Loucy (cell line): ENCODE data around the gene AIF1L.
"Not testable (repeated sequence)": the region's sequence is repeated elsewhere in the genome, so short reads cannot be mapped to it uniquely, and the experiment has no call there.

Experiments
- H2AFZ ChIP-seq: fragments of 200-600 bp; sonication (generic); 2 replicates; pipeline ENCODE4 v1.6.0; 2016; ENCODE audit warnings: antibody characterized with exemption, mild to moderate bottlenecking, low read length, moderate library complexity
- H3F3A ChIP-seq: fragments of 200-600 bp; 2 replicates; pipeline ENCODE4 v1.6.0; 2016; ENCODE audit warnings: antibody characterized with exemption, low read depth, mild to moderate bottlenecking
- H3K27me3 ChIP-seq: fragments of 200-600 bp; sonication (generic); 2 replicates; pipeline ENCODE4 v1.6.1; 2014; ENCODE audit warnings: low read length, mild to moderate bottlenecking; ENCODE audit not compliant: insufficient read depth, poor library complexity, severe bottlenecking
- H3K36me3 ChIP-seq: fragments of 200-600 bp; sonication (generic); 2 replicates; pipeline ENCODE4 v1.6.1; 2016; ENCODE audit warnings: low read length; ENCODE audit not compliant: insufficient read depth
- H3K4me1 ChIP-seq: fragments of 200-600 bp; sonication (generic); 2 replicates; pipeline ENCODE4 v1.5.1; 2014; ENCODE audit warnings: low read length, mild to moderate bottlenecking; ENCODE audit not compliant: insufficient read depth, poor library complexity, severe bottlenecking
- H3K4me2 ChIP-seq: fragments of 200-600 bp; sonication (generic); 2 replicates; pipeline ENCODE4 v1.6.0; 2014; ENCODE audit warnings: antibody characterized with exemption, low read length, low read depth, mild to moderate bottlenecking; ENCODE audit not compliant: poor library complexity, severe bottlenecking
- H3K4me3 ChIP-seq: fragments of 200-600 bp; sonication (generic); 2 replicates; pipeline ENCODE4 v1.5.1; 2014; ENCODE audit warnings: low read length, mild to moderate bottlenecking, mixed read lengths; ENCODE audit not compliant: poor library complexity, severe bottlenecking
- H3K79me2 ChIP-seq: fragments of 200-600 bp; sonication (generic); 2 replicates; pipeline ENCODE4 v1.6.1; 2014; ENCODE audit warnings: low read length; ENCODE audit not compliant: insufficient read depth
- H3K9ac ChIP-seq: fragments of 200-600 bp; sonication (generic); 2 replicates; pipeline ENCODE4 v1.6.0; 2014; ENCODE audit warnings: mild to moderate bottlenecking, low read depth, low read length, moderate library complexity; ENCODE audit not compliant: poor library complexity, severe bottlenecking
- H3K9me2 ChIP-seq: fragments of 200-600 bp; sonication (generic); replicated peaks from 2 replicates; pipeline ENCODE4 v1.6.1; 2016; ENCODE audit warnings: low read depth, low read length, mixed read lengths
- H3K9me3 ChIP-seq: fragments of 200-600 bp; sonication (generic); 2 replicates; pipeline ENCODE4 v1.6.1; 2014; ENCODE audit warnings: mild to moderate bottlenecking, antibody characterized with exemption, low read length, low read depth; ENCODE audit not compliant: insufficient read depth
- H4K20me1 ChIP-seq: fragments of 200-600 bp; sonication (generic); 2 replicates; pipeline ENCODE4 v1.6.0; 2014; ENCODE audit warnings: antibody characterized with exemption, low read length, mild to moderate bottlenecking; ENCODE audit not compliant: insufficient read depth, poor library complexity, severe bottlenecking
- CTCF ChIP-seq: fragments of 200-600 bp; sonication (generic); conservative IDR thresholded peaks from 2 replicates; pipeline ENCODE4 v1.5.1; 2014; ENCODE audit warnings: mild to moderate bottlenecking, antibody characterized with exemption, low read length
- EZH2phosphoT487 ChIP-seq: fragments of 200-600 bp; IDR thresholded peaks from 2 replicates; pipeline ENCODE4 v1.6.1; 2018; ENCODE audit warnings: antibody characterized with exemption, mild to moderate bottlenecking, moderate library complexity, borderline replicate concordance

The AIF1L gene

GRCh38 chr9:131097948-131098278, 1.6 kb downstream of the AIF1L start:
- H3K9me2 ChIP-seq, result no peaks in the 10 kb centered on the region
- H3K4me2 ChIP-seq, result no peak overlapping the region
- H3K9me3 ChIP-seq, result no peaks in the 10 kb centered on the region
- H3K79me2 ChIP-seq, result no peaks in the 10 kb centered on the region
- H3F3A ChIP-seq, result no peaks in the 10 kb centered on the region
- H3K9ac ChIP-seq, result no peak overlapping the region
- no peaks in the 10 kb centered on the region for H3K27me3 ChIP-seq
- no peaks in the 10 kb centered on the region for H3K36me3 ChIP-seq
- H2AFZ ChIP-seq, result no peak overlapping the region
- no peak overlapping the region for H3K4me3 ChIP-seq
- TF ChIP-seq EZH2phosphoT487, result no peak
- no peak for TF ChIP-seq CTCF
- no peaks in the 10 kb centered on the region for H3K4me1 ChIP-seq
- H4K20me1 ChIP-seq, result no peaks in the 10 kb centered on the region

GRCh38 chr9:131098391-131099101, 2.2 kb downstream of the AIF1L start:
- H3K4me1 ChIP-seq, result no peaks in the 10 kb centered on the region
- no peak overlapping the region for H3K9ac ChIP-seq
- no peak overlapping the region for H2AFZ ChIP-seq
- H3K4me2 ChIP-seq, result no peak overlapping the region
- no peaks in the 10 kb centered on the region for H3K27me3 ChIP-seq
- H3K9me3 ChIP-seq, result no peaks in the 10 kb centered on the region
- no peaks in the 10 kb centered on the region for H3F3A ChIP-seq
- TF ChIP-seq CTCF, result no peak
- TF ChIP-seq EZH2phosphoT487, result no peak
- no peaks in the 10 kb centered on the region for H3K79me2 ChIP-seq
- H4K20me1 ChIP-seq, result no peaks in the 10 kb centered on the region
- H3K36me3 ChIP-seq, result no peaks in the 10 kb centered on the region
- no peaks in the 10 kb centered on the region for H3K9me2 ChIP-seq
- H3K4me3 ChIP-seq, result no peak overlapping the region

GRCh38 chr9:131099102-131099606, 2.8 kb downstream of the AIF1L start:
- Histone ChIP-seq H3K4me1 (no peaks in the 10 kb centered on the region), H3K9ac (no peak overlapping the region), H3K36me3 (no peaks in the 10 kb centered on the region), H4K20me1 (no peaks in the 10 kb centered on the region), H3K27me3 (no peaks in the 10 kb centered on the region), H3K79me2 (no peaks in the 10 kb centered on the region), H2AFZ (no peak overlapping the region), H3K4me2 (no peak overlapping the region), H3K9me3 (no peaks in the 10 kb centered on the region), H3K4me3 (no peak overlapping the region), H3F3A (no peaks in the 10 kb centered on the region), H3K9me2 (no peaks in the 10 kb centered on the region)
- TF ChIP-seq CTCF, result no peak
- no peak for TF ChIP-seq EZH2phosphoT487

- H2AFZ ChIP-seq, H3K9me3 ChIP-seq, H3F3A ChIP-seq, H3K36me3 ChIP-seq, H3K9me2 ChIP-seq, H3K4me1 ChIP-seq, H3K4me3 ChIP-seq, H3K79me2 ChIP-seq, H3K4me2 ChIP-seq, H4K20me1 ChIP-seq, H3K27me3 ChIP-seq, H3K9ac ChIP-seq: not testable (repeated sequence)
Observed at GRCh38 chr9:131099845-131100244, 3.5 kb downstream of the AIF1L start.
